ENCODE data around the gene WDR72.

The WDR72 gene

DNA sequence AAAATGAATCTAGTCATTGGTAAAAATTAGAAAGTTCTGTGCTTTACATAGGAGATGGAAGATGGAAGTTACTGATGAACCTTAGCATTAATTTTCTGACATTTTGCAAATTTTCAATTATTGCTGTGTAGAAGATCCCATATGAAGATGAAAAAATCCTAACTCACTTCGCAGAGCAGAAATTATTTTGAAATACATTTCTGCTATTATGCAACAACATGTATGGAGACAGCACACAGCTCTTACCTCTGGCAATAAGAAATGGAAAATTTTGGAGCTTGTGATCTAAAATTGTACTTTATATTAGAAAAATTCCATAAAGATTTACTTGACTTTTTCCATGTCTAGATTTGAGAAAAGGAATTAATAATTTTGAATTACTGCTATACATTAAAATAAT lies 177.9 kb downstream of the WDR72 start:
- DNase-seq (ENCODE audit: insufficient read length), result no peak
- FAIRE-seq, result no peak
- TF ChIP-seq POLR2A (IDR thresholded peaks at IDR 0.05; ENCODE audit: low read depth, low read length) (no peak), POLR2AphosphoS5 (IDR thresholded peaks at IDR 0.05; ENCODE audit: low read depth, low read length) (no peak), TAF1 (IDR thresholded peaks at IDR 0.05; ENCODE audit: borderline replicate concordance, low read depth, low read length) (no peak)

DNA sequence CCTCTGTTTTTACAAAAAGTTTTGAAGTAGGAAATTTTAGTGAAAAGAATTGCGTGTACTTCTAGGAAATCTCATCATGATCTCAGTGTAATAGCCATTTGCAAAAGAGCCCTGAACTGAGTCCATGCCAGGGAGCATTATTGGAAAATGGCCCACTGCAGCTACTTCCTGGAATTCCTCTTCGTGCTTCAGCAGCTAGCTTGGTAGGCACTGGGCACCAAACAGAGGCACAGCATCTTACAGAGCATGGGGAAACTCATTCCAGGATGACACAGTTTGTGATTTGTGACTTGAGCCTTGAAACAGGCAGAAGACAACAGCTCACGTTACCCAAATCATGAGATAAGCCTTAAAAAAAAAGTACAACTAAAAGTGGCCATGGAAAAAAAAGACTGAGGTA lies 179.1 kb downstream of the WDR72 start:
- FAIRE-seq (no peak), DNase-seq (ENCODE audit: insufficient read length) (no peak)
- TF ChIP-seq POLR2AphosphoS5 (IDR thresholded peaks at IDR 0.05; ENCODE audit: low read depth, low read length) (no peak), TAF1 (IDR thresholded peaks at IDR 0.05; ENCODE audit: borderline replicate concordance, low read depth, low read length) (no peak)

DNA sequence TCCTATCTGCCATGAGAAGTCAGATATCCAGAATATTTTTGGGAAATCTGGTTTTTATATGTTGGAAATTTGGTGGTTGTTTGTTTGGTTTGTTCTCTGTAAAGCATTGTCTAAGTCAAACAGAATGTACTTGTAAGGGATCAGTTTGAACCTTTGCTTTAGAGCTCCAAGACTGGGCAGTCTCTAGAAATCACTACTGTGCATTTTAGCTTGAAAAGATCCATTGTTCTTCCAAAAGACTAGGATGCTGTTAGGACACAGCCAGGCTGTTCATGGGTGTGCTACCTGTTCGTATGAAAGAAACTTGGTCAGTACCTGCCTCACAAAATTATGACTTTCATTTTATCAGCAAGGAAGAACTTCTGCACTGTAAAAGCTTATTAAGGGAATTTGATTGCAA lies 182.6 kb downstream of the WDR72 start:
- FAIRE-seq (no peak), DNase-seq (ENCODE audit: insufficient read length) (no peak)
- no peak for TF ChIP-seq TAF1 (IDR thresholded peaks at IDR 0.05; ENCODE audit: borderline replicate concordance, low read depth, low read length)
- TF ChIP-seq POLR2AphosphoS5 (IDR thresholded peaks at IDR 0.05; ENCODE audit: low read depth, low read length), result no peak
- TF ChIP-seq POLR2A (IDR thresholded peaks at IDR 0.05; ENCODE audit: low read depth, low read length), result no peak

DNA sequence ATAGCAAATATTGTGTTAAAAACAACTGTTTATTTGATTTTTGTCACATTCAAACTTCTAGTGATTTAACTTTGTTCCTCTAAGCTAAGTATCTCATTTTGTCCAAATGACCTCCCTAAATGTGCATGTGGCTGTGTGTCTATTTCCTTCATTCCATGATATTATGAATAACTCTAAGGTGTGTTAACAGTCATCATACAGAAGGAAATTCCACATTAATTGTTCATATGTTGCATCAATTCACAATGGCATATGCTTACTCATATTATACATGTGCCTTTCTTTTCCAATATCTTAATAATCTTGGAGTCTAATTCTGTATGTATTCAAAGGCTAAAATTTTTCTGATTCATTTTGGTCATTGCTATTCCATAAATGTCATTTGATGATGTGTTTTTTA lies 186.4 kb downstream of the WDR72 start:
- TF ChIP-seq POLR2A (IDR thresholded peaks at IDR 0.05; ENCODE audit: low read depth, low read length), result no peak
- no peak for TF ChIP-seq POLR2AphosphoS5 (IDR thresholded peaks at IDR 0.05; ENCODE audit: low read depth, low read length)
- TF ChIP-seq TAF1 (IDR thresholded peaks at IDR 0.05; ENCODE audit: borderline replicate concordance, low read depth, low read length), result no peak
- no peak for DNase-seq (ENCODE audit: insufficient read length)
- FAIRE-seq, result no peak

DNA sequence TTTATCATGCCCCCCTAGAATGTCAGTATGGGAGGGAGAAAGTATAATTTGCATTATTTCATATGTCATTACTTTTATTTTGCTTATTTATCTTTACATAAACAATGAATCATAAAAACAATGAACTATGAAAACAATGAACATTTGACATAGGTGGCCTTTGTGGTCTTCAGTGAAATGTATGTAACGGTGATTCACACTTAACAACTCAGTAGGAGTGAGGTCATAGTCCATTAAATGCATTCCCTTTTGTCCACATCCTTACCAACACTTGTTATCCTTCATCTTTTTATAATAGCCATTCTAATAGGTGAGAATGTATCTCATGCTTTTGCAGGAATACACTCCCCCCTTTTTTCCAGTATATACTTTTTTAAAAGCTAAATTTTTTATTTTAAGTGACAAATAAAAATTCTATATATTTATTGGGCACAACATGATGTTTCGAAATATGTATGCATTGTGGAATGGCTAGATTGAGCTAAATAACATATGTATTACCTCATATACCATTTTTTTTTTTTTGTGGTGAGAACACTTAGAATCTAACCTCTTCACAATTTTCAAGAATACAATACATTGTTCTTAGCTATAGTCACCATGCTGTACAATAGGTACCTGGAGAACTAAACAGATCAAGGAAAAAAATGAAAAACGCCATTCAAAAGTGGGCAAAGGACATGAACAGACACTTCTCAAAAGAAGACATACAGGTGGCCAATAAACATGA lies 189.5 kb downstream of the WDR72 start:
- FAIRE-seq (no peak), DNase-seq (ENCODE audit: insufficient read length) (no peak)
- TF ChIP-seq TAF1 (IDR thresholded peaks at IDR 0.05; ENCODE audit: borderline replicate concordance, low read depth, low read length) (no peak), POLR2A (IDR thresholded peaks at IDR 0.05; ENCODE audit: low read depth, low read length) (no peak), POLR2AphosphoS5 (IDR thresholded peaks at IDR 0.05; ENCODE audit: low read depth, low read length) (no peak)

DNA sequence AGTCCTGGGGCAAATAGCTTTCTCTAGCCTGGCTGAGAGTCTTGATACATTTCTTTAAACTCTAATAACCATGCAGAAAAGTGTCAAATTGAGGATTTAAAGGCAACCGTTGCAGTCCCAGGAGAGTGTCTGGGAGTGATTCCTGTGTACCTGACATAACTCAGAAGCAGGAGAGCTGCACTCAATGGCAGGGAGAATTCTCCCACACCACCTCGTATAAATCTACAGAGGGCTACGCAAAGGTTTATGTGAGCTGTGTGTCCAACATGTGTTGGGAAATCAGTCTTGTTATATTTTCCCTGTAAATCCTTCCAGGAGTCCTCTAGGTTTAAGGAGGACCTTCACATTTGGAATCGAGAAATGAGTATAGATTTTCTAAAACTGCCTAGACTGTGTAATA lies 192.6 kb downstream of the WDR72 start:
- DNase-seq (ENCODE audit: insufficient read length), result no peak
- FAIRE-seq, result no peak
- TF ChIP-seq TAF1 (IDR thresholded peaks at IDR 0.05; ENCODE audit: borderline replicate concordance, low read depth, low read length), result no peak
- TF ChIP-seq POLR2AphosphoS5 (IDR thresholded peaks at IDR 0.05; ENCODE audit: low read depth, low read length), result no peak

DNA sequence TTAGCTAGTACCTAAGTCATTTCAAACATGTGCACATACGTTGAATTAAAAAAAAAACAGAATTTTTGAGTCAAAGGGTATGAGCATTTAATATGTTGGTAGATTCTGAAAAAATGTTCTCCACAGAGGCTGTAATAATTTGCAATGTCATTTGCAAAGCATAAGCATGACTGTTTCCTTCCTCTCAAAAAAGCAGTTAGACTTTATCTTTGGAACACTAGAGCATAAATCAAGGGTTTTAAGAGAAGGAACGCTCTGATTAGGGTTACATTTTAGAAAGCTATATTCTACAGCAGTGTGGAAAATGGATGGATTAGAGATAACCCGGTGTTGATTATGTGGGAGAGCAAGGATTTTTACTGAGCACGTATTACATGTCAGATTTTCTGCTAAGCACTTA lies 193.7 kb downstream of the WDR72 start:
- FAIRE-seq (no peak), DNase-seq (ENCODE audit: insufficient read length) (no peak)
- TF ChIP-seq POLR2AphosphoS5 (IDR thresholded peaks at IDR 0.05; ENCODE audit: low read depth, low read length) (no peak), POLR2A (IDR thresholded peaks at IDR 0.05; ENCODE audit: low read depth, low read length) (no peak), TAF1 (IDR thresholded peaks at IDR 0.05; ENCODE audit: borderline replicate concordance, low read depth, low read length) (no peak)

DNA sequence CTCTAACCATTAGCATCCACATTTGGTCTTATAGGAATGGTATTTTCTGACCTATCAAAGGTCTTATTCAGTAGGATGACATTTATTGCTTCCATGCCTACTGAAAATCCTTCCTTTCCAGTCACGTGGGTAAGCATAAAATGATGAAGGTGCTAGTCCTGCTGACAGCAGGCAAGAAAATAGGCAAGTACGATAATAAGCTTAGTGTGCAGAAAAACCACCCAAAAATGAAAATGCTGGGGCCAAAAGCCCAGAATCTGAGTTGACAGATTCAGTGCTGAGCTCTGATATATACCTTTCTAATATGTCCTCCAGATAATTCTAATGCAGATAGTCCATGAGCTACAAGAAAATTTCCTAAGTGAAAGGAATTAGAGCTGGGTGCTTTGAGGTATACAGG lies 194.8 kb downstream of the WDR72 start:
- no peak for DNase-seq (ENCODE audit: insufficient read length)
- no peak for FAIRE-seq
- TF ChIP-seq POLR2AphosphoS5 (IDR thresholded peaks at IDR 0.05; ENCODE audit: low read depth, low read length) (no peak), POLR2A (IDR thresholded peaks at IDR 0.05; ENCODE audit: low read depth, low read length) (no peak), TAF1 (IDR thresholded peaks at IDR 0.05; ENCODE audit: borderline replicate concordance, low read depth, low read length) (no peak)

DNA sequence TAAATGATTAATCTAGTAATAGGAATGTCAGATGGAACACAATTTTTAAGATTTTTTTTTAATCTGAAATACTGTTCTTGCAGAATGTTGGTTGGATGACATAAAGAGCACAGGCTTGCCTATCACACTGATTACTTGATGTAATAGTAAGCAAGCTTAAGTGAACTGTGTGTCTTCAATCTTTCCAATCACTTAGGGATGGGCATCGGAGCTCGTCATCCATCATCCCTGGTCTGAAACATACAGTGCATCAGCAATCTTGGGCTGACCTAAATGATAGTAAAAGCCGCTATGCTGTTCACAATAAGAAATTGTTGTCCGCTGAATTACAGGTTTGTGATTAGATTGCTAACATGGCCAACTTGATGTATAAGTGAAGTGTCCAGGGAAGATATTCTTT lies 195.8 kb downstream of the WDR72 start:
- FAIRE-seq, result no peak
- no peak for TF ChIP-seq POLR2A (IDR thresholded peaks at IDR 0.05; ENCODE audit: low read depth, low read length)
- TF ChIP-seq POLR2AphosphoS5 (IDR thresholded peaks at IDR 0.05; ENCODE audit: low read depth, low read length), result no peak
- TF ChIP-seq TAF1 (IDR thresholded peaks at IDR 0.05; ENCODE audit: borderline replicate concordance, low read depth, low read length), result no peak

DNA sequence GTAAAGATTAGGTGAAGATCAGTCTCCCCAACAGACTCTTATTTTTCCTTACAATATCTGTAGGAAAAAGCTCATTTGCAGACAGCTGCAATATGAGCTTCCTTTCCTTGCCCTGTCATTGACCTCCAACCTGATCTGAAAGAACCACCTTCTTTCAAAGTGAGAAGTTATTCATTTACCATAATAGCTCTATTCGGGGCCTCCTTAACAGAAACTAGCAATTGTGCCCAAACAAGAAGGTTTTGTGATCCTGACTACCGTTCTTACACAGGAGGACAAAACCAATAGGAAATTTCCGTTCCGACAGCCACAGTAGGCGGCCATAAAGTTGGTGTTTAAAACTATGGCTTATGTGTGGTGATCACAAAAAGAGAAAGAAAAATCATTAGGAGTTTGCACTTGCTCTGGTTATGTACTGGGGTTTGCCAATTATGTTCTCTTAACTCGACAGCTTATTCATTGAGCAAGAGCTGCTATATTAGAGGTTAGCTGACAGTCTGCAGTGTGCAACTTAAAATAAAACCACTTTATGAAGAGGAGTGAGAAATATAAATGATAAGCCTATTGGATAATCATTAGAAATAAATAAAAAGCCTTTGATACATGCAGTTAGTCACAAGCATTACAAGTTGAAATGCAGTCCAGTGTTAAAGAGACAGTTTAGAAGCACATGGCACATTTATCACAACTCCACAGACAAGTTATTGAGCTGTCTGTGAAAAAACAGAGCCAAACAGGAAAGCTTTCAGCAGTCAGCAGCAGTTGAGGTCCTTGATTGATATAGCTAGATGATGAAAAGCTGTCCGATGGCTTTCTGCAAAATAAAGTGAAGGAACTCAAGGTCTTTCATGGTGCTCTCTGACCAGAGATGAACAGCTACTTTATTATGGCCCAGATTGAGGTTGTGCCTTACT lies 199.8 kb downstream of the WDR72 start:
- TF ChIP-seq POLR2AphosphoS5 (IDR thresholded peaks at IDR 0.05; ENCODE audit: low read depth, low read length) (no peak), TAF1 (IDR thresholded peaks at IDR 0.05; ENCODE audit: borderline replicate concordance, low read depth, low read length) (no peak), POLR2A (IDR thresholded peaks at IDR 0.05; ENCODE audit: low read depth, low read length) (no peak)
- FAIRE-seq, result no peak

More for the DNA sequence above, 195.8 kb downstream of the WDR72 start:
- no peak for DNase-seq (ENCODE audit: insufficient read length)

DNA sequence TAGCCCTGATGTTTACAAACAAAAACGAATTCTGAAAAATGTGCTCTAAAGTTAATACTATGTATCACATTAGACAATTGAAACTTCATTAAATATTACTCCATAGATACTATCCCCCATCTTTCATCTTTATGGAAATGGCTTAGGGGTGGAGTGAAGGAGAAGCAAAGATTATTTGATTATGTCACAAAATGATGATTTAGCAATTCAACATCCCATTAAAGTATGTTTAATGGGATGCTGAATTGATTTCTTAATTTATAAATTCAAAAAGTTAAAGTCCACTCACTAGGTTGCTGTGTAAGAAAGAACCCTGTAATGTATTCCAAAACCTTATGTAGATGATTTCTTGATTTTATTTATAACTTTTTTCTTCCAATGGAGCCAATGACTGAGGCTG lies 201.1 kb downstream of the WDR72 start:
- TF ChIP-seq TAF1 (IDR thresholded peaks at IDR 0.05; ENCODE audit: borderline replicate concordance, low read depth, low read length) (no peak), POLR2AphosphoS5 (IDR thresholded peaks at IDR 0.05; ENCODE audit: low read depth, low read length) (no peak), POLR2A (IDR thresholded peaks at IDR 0.05; ENCODE audit: low read depth, low read length) (no peak)
- FAIRE-seq (no peak), DNase-seq (ENCODE audit: insufficient read length) (no peak)

More for the DNA sequence above, 199.8 kb downstream of the WDR72 start:
- no peak for DNase-seq (ENCODE audit: insufficient read length)

DNA sequence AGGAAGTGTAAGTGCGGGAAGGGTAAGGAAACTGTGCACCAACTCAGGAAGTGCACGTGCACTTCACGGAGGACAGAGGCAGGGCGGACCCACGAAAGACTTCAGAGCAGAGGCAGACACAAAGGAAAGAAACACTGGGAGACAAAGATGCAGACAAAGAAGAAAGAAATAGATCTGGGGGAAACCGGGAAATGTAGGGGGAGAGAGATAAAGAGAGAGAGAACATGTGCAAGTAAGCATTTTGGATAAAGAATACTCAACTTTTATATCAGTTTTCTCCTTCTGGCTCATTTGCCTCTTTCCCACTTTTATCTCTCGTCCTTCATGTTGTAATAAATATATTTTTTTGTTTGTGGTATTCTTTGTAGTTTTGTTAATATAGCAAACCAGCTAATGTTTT lies 204.2 kb downstream of the WDR72 start:
- DNase-seq (ENCODE audit: insufficient read length), result no peak
- no peak for FAIRE-seq
- TF ChIP-seq POLR2AphosphoS5 (IDR thresholded peaks at IDR 0.05; ENCODE audit: low read depth, low read length), result no peak
